ENCODE measurements around the gene IL3RA.

DNA sequence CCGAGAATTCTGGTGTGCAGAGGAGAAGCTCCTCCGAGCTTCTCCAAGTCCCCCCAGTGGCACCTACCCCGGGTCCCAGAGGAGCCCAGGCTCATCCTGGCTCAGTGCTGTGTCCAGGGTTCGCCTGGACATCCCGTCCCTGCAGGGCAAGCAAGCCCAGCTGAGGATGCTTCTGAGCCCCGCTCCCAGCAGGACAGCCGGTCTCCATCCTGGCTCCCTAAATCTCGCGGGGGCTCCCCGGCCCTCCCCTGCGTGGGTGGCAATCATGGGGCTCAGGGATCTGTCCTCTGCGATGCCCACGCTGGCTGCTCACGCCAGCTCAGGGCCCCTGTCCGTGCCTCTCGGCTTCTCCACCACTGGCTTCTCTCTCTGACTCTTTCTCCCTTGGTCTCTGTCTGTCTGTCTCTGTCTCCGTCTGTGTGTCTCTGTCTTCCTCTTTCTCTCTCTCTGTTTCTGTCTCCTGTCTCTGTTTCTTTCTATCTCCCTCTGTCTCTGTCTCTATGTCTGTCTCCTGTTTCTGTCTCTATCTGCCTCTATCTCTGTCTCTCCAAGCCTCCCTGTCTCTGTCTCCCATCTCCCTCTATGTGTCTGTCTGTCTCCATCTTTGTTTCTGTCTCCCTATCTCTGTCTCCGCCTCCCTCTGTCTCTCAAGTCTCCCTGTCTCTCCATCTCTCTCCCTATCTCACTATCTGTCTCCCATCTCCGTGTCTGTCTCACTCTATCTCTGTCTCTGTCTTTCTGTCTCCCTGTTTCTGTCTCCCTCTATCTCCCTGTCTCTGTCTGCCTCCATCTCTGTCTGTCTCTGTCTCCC lies 83.2 kb downstream of the IL3RA start:
- no peak for TF ChIP-seq EZH2phosphoT487 (IDR thresholded peaks at IDR 0.05; ENCODE audit: borderline replicate concordance, low read depth, low read length)
- TF ChIP-seq, protein P1, sequence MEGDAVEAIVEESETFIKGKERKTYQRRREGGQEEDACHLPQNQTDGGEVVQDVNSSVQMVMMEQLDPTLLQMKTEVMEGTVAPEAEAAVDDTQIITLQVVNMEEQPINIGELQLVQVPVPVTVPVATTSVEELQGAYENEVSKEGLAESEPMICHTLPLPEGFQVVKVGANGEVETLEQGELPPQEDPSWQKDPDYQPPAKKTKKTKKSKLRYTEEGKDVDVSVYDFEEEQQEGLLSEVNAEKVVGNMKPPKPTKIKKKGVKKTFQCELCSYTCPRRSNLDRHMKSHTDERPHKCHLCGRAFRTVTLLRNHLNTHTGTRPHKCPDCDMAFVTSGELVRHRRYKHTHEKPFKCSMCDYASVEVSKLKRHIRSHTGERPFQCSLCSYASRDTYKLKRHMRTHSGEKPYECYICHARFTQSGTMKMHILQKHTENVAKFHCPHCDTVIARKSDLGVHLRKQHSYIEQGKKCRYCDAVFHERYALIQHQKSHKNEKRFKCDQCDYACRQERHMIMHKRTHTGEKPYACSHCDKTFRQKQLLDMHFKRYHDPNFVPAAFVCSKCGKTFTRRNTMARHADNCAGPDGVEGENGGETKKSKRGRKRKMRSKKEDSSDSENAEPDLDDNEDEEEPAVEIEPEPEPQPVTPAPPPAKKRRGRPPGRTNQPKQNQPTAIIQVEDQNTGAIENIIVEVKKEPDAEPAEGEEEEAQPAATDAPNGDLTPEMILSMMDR (conservative IDR thresholded peaks at IDR 0.05; ENCODE audit: low read length) = no peak

All from OCI-LY7 (cell line).